Ramos (cell line): Measurements from ENCODE around the gene BCL7C.
"Not testable (repeated sequence)": the region's sequence is repeated elsewhere in the genome, so short reads cannot be mapped to it uniquely, and the experiment has no call there.

Experiments
- in situ Hi-C: fragments of 300-500 bp; cut with MboI; formaldehyde crosslinking; loops from one replicate; pipeline ENCODE4 v1.14.3; 2022; ENCODE audit warnings: low sequenced_read_pairs; ENCODE audit not compliant: unreplicated experiment

Gene BCL7C

DNA sequence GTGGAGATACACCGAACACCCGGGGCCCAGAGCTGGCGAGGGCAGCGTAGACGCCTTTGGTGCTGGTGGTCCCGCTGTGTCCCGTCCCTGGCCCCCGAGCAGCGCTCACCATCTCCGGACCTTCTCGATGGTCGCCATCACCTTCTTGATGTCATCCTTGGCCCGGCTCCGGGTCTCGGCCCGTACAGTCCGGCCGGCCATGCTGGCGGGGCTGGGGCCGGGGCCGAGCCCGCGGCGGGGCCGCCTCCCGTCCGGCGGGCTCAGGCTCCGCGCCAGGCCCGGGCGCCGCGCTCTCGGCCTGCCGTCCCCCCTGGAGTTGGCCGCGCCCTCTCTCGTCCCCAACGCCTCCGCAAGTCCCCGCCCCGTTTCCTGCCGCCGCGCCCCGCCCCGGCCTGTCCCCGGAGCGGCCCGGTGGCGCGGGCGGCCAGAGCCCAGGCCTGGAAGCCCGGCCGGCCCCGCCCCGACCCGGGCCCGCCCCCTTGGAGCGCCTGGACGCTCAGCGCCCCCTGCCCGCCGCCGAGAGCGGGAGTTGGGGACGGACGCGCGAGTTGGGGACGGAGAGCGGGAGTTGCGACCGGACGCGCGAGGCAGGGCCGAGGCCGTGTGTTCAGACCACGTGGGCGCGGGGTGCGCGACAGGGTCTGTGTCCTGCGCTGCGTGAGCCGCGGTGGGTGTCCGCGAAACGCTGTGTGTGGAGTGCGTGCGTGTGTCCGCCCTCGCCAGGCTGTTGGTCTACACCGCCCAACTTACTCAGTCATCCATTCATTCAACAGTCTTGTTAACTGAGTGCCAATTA is at the start of gene BCL7C:
Gene BCL7C, minus strand, starts transcription at position 334 of the 796 bp plus-strand sequence. Its CDS starts 133 bp downstream, at position 201.
- in situ Hi-C loops, result no loop called here

DNA sequence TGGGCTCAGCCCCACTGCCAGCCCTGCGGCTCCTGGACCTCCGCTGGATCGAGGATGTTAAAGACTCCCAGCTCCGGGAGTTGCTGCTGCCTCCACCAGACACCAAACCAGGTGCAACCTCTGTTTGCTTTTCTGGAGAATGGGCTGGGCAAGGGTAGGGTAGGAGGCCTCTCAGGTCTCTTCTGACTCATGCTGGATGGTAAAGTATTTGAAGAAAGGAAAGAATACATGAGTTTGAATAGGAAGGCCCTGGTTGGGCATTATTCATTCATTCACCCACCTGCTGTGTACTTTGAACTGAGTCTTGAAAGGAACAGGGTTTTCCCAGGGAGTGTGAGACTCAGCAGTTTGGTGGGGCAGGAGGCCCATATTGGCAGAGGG is 48.5 kb upstream of the BCL7C start:
- in situ Hi-C loops, result no loop called here

GRCh38 chr16:30941600-30942425 is 47.9 kb upstream of the BCL7C start:
- in situ Hi-C loops, result no loop called here

DNA sequence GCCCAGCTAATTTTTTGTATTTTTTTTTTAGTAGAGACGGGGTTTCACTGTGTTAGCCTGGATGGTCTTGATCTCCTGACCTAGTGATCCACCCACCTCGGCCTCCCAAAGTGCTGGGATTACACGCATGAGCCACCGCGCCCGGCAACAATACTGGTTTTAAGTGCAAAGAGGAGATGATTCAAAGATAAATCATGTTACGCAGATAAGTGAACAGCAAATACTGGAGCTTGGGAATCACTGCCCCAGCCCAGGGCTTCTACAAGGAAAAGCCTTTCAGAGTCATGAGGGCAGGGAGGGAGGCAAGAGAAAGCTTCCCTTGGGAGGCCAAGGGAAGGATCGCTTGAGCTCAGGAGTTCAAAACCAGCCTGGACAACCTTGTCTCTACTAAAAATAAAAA is 45.7 kb upstream of the BCL7C start:
- in situ Hi-C loops, result not testable (repeated sequence)

DNA sequence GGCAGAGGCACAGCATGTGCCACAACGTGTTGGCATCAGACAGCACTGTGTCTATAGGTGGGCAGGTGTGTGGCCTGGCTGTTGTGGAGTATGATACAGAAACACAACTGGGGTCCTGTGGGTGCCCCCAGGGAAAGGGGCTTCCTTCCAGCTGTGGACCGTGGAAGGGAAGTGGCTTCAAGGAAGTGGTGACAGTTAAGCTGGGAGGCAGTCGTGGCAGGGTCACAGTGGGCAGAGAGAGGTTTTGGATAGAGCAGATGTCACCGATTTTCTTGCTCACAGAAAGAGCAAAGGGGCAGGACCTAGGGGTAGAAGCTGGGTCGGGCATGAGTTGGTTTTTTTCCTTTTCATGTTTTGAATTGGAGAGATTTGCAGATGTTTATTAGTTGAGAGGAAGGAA is 43.8 kb upstream of the BCL7C start:
- in situ Hi-C loops, result no loop called here

DNA sequence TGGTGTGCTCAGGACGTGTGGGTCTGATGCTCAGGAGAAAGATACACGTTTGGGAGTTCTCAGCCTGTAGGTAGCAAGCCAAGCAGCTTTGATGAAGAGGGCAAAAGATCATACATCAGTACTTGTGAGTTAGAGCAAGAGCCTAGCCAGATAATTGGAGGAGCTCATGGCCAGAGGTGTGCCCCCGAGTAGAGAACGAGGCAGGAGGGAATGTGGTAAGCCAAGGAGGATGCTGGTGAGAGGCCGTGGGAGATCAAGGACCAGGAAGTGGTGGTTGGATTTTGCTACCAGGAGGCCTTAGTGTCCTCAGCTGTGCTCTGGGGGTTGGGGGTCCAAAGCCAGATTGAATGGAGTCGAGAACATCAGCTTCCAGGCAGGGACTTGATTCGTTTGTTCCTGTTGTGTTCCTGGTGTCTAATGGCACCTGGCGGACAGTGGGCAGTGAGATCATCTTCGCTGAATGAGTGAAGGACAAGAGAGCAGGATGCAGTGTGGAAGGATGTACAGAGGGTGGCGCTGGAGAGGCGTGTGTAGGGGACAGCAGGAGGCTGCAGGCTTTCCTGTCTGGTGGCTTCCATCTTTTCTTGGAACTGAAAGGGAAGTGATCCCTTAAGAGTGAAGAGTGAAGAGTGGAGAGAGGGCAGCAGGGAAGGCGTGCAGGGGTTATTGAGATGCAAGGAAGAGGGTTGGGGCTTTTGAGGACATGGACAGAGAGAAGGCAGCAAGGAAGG is 41.1 kb upstream of the BCL7C start:
- in situ Hi-C loops, result no loop called here

- in situ Hi-C loops, result no loop called here
These were observed 37.3 kb upstream of the BCL7C start for GRCh38 chr16:30931068-30931650.

- in situ Hi-C loops, result no loop called here
These were observed 36.3 kb upstream of the BCL7C start for GRCh38 chr16:30930160-30930571.

- in situ Hi-C loops, result loop anchor here (10.0 kb wide), 1 partner anchor 274 kb away; the partner anchor contains the start of genes FBRS and PRR14
These were observed 35.3 kb upstream of the BCL7C start for GRCh38 chr16:30929167-30929566.

GRCh38 chr16:30928390-30928789 is 34.5 kb upstream of the BCL7C start:
- in situ Hi-C loops, result loop anchor here (10.0 kb wide), 1 partner anchor 274 kb away; the partner anchor contains the start of genes FBRS and PRR14

DNA sequence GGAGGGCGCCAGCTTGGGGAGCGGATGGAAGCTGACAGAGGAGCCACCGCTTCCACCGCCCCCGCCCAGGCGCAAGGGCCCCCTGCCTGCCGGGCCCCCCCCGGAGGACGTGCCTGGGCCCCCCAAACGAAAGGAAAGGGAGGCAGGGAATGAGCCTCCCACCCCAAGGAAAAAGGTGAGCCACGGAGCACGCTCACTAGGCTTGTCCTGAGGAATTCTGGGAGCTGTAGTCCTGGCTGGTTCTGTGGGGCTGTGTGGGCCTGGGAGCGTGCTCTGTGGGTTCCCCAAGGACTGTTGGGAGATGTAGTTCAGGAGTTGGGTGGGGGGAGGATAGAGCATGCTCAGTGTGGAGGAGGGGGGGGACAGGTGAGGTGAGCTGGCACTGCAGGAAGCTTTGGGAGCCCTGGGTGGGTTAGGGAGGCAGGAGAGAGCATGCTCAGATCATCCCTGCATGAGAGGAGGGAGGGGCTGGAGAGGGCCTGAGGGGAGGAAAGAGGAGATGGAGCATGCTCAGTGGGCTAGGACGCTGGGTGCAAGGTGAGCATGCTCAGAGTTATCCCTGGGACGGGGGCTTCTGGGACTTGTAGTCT is 34.0 kb upstream of the BCL7C start:
- in situ Hi-C loops, result loop anchor here (10.0 kb wide), 1 partner anchor 273 kb away; the partner anchor contains the start of genes FBRS and PRR14

DNA sequence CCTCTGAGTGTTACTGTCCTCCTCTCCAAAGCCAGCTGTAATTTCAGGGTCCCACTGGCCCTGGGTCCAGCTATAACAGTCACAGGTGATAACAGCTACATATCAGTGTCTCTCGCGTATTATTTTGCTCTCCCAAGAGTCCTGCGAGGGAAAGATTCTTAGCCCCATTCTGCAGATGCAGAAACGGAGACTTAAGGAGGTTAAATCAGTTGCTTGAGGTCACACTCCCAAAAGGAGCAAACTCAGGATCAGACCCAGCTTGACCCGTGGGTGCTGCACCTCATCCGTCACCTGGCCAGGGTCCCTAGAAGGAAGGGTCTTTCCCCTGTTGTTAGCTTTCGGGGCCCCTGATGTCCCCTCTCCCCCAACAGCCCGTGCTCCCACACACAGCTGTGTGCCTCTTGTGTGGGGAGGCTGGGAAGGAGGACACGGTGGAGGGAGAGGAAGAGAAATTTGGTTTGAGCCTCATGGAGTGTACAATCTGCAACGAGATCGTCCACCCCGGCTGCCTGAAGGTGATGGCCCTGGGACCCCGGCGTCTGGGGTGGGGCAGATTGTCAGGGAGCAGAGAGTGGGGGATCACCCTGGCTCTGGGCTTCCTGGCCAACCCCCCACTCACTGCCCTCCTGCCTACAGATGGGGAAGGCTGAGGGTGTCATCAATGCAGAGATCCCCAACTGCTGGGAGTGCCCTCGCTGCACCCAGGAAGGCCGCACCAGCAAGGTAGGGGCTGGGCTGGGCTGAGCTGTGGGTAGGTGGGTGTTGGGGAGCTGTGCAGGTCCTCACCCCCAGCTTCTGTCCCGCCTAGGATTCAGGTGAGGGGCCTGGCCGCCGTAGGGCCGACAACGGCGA is 33.3 kb upstream of the BCL7C start:
- in situ Hi-C loops, result loop anchor here (10.0 kb wide), 1 partner anchor 272 kb away; the partner anchor contains the start of genes FBRS and PRR14

- in situ Hi-C loops, result loop anchor here (10.0 kb wide), 1 partner anchor 271 kb away; the partner anchor contains the start of genes FBRS and PRR14
These were observed 32.3 kb upstream of the BCL7C start for GRCh38 chr16:30925995-30926811.

GRCh38 chr16:30925632-30925987 is 31.7 kb upstream of the BCL7C start:
- in situ Hi-C loops, result loop anchor here (10.0 kb wide), 1 partner anchor 271 kb away; the partner anchor contains the start of genes FBRS and PRR14

- in situ Hi-C loops, result loop anchor here (10.0 kb wide), 1 partner anchor 270 kb away; the partner anchor contains the start of genes FBRS and PRR14
These were observed 31.2 kb upstream of the BCL7C start for GRCh38 chr16:30924913-30925631.

- in situ Hi-C loops, result loop anchor here (10.0 kb wide), 1 partner anchor 269 kb away; the partner anchor contains the start of genes FBRS and PRR14
These were observed 30.4 kb upstream of the BCL7C start for GRCh38 chr16:30924076-30924912.
